Activated naive CD4-positive, alpha-beta T cell treated with anti-CD3 and anti-CD28 coated beads for 36 hours (primary cell): Measurements from ENCODE around the gene C20orf96. TPM values are rescaled to one million over a fixed set of nuclear protein-coding genes. Genes with fewer than 3 reads are reported as not detected.

ENCODE experiments used
- CTCF ChIA-PET: fragments of 350-600 bp; sonication (Branson Sonifier 250); formaldehyde crosslinking; loops from one replicate; lab custom pipeline; 2021; ENCODE audit warnings: antibody characterized with exemption; lab: Charles Lee
- DNase-seq: peaks from one replicate; pipeline ENCODE4 v3.0.0-alpha.2; 2020
- H3K27ac Mint-ChIP-seq: one replicate; pipeline ENCODE4 v1.8.0; 2021; ENCODE audit warnings: mild to moderate bottlenecking, mixed read lengths
- H3K27me3 Mint-ChIP-seq: one replicate; pipeline ENCODE4 v1.8.0; 2021; ENCODE audit warnings: low read depth, mixed read lengths
- H3K36me3 Mint-ChIP-seq: one replicate; pipeline ENCODE4 v1.8.0; 2021; ENCODE audit warnings: low read depth, mixed read lengths
- H3K4me1 Mint-ChIP-seq: one replicate; pipeline ENCODE4 v1.8.0; 2021; ENCODE audit warnings: low read depth, mixed read lengths
- H3K4me3 Mint-ChIP-seq: one replicate; pipeline ENCODE4 v1.8.0; 2021; ENCODE audit warnings: mild to moderate bottlenecking, moderate library complexity, mixed read lengths
- H3K9me3 Mint-ChIP-seq: one replicate; pipeline ENCODE4 v1.8.0; 2021; ENCODE audit warnings: mixed read lengths
- intact Hi-C: fragments of 100-400 bp; cut with micrococcal nuclease; formaldehyde crosslinking; loops from one replicate; pipeline ENCODE4 v1.15.1; 2023
- total RNA-seq, 2 experiments: library from RNA; stranded (reverse); gene quantifications; one replicate each; pipeline ENCODE4 v1.2.3, GENCODE V29; 2021

C20orf96 gene
- total RNA-seq, 2 experiments from 2014 or later, result 5.1 to 6.8 TPM

GRCh38 chr20:273884-274283, 16.7 kb downstream of the C20orf96 start:
- H3K27me3 Mint-ChIP-seq, result no peaks in the 10 kb centered on the region
- no peak overlapping the region for H3K4me3 Mint-ChIP-seq

GRCh38 chr20:272718-273117, 17.8 kb downstream of the C20orf96 start:
- Mint-ChIP-seq H3K9me3 (no peaks in the 10 kb centered on the region), H3K27me3 (no peaks in the 10 kb centered on the region), H3K27ac (no peak overlapping the region), H3K4me1 (no peaks in the 10 kb centered on the region), H3K4me3 (no peak overlapping the region), H3K36me3 (peaks cover 4% of the 10 kb centered on the region)
- CTCF ChIA-PET, result interaction anchor here (0.5 to 1.1 kb wide), 3 partner anchors 64 to 102 kb away, joined by 3 read pairs; no protein-coding TSS in a partner anchor
- intact Hi-C loops, result no loop called here
- DNase-seq, result no peak

More at GRCh38 chr20:273884-274283, 16.7 kb downstream of the C20orf96 start:
- Mint-ChIP-seq H3K4me1 (no peaks in the 10 kb centered on the region), H3K36me3 (peaks cover 8% of the 10 kb centered on the region), H3K27ac (no peak overlapping the region), H3K9me3 (no peaks in the 10 kb centered on the region)
- no peak for DNase-seq
- intact Hi-C loops, result no loop called here
- CTCF ChIA-PET, result interaction anchor here (0.6 kb wide), 1 partner anchor 484 kb away, joined by 4 read pairs; no protein-coding TSS in a partner anchor

GRCh38 chr20:271528-271927, 19.0 kb downstream of the C20orf96 start:
- no peak for DNase-seq
- Mint-ChIP-seq H3K4me1 (peaks cover 7% of the 10 kb centered on the region), H3K27ac (no peak overlapping the region), H3K4me3 (no peak overlapping the region), H3K9me3 (no peaks in the 10 kb centered on the region), H3K27me3 (peaks cover under 1% of the 10 kb centered on the region), H3K36me3 (peaks cover 4% of the 10 kb centered on the region)
- CTCF ChIA-PET, result interaction anchor here (1.3 kb wide), 1 partner anchor 54 kb away, joined by 5 read pairs; no protein-coding TSS in a partner anchor
- intact Hi-C loops, result no loop called here

GRCh38 chr20:271069-271468, 19.5 kb downstream of the C20orf96 start:
- intact Hi-C loops, result no loop called here
- Mint-ChIP-seq H3K36me3 (peaks cover 2% of the 10 kb centered on the region), H3K27me3 (peaks cover 3% of the 10 kb centered on the region), H3K9me3 (no peaks in the 10 kb centered on the region), H3K27ac (no peak overlapping the region), H3K4me3 (no peak overlapping the region), H3K4me1 (peaks cover 12% of the 10 kb centered on the region)
- no peak for DNase-seq
- CTCF ChIA-PET, result interaction anchor here (1.3 kb wide), 1 partner anchor 54 kb away, joined by 5 read pairs; no protein-coding TSS in a partner anchor

GRCh38 chr20:270517-270916, 20.0 kb downstream of the C20orf96 start:
- no peaks in the 10 kb centered on the region for H3K36me3 Mint-ChIP-seq
- H3K9me3 Mint-ChIP-seq, result no peaks in the 10 kb centered on the region
- CTCF ChIA-PET, result interaction anchor here (1.3 kb wide), 1 partner anchor 53 kb away, joined by 5 read pairs; no protein-coding TSS in a partner anchor
- H3K4me3 Mint-ChIP-seq, result no peak overlapping the region
- H3K27ac Mint-ChIP-seq, result no peak overlapping the region
- peaks cover 3% of the 10 kb centered on the region for H3K27me3 Mint-ChIP-seq
- no peak for DNase-seq
- H3K4me1 Mint-ChIP-seq, result peaks cover 14% of the 10 kb centered on the region
- intact Hi-C loops, result no loop called here

- Mint-ChIP-seq H3K27ac (peak overlapping the region; percentile 38), H3K4me1 (peaks cover 14% of the 10 kb centered on the region), H3K4me3 (peak overlapping the region; percentile 78), H3K27me3 (peaks cover 3% of the 10 kb centered on the region), H3K36me3 (no peaks in the 10 kb centered on the region), H3K9me3 (no peaks in the 10 kb centered on the region)
- DNase-seq, result peak; percentile 93
- CTCF ChIA-PET, result interaction anchor here (0.6 to 4.0 kb wide), 34 partner anchors 10 to 350 kb away, joined by 3 to 44 read pairs (median 4); partner anchors contain the start of genes DEFB129 and DEFB132
- intact Hi-C loops, result loop anchor here (1.0 to 5.0 kb wide), 5 partner anchors 29 to 63 kb away; partner anchors contain the start of gene DEFB129
These were observed 23.7 kb downstream of the C20orf96 start for GRCh38 chr20:266596-267562.

- Mint-ChIP-seq H3K27ac (no peak overlapping the region), H3K4me3 (no peak overlapping the region), H3K9me3 (no peaks in the 10 kb centered on the region), H3K27me3 (peaks cover 3% of the 10 kb centered on the region), H3K36me3 (no peaks in the 10 kb centered on the region), H3K4me1 (peaks cover 21% of the 10 kb centered on the region)
- intact Hi-C loops, result no loop called here
- DNase-seq, result no peak
- CTCF ChIA-PET, result interaction anchor here (1.5 kb wide), 1 partner anchor 66 kb away, joined by 4 read pairs; no protein-coding TSS in a partner anchor
These were observed 26.8 kb downstream of the C20orf96 start for GRCh38 chr20:263701-264100.

GRCh38 chr20:259981-260380, 30.6 kb downstream of the C20orf96 start:
- H3K36me3 Mint-ChIP-seq, result no peaks in the 10 kb centered on the region
- intact Hi-C loops, result loop anchor here (2.0 kb wide), 1 partner anchor 21 kb away; no protein-coding TSS in a partner anchor
- DNase-seq, result no peak
- H3K4me3 Mint-ChIP-seq, result no peak overlapping the region
- H3K9me3 Mint-ChIP-seq, result no peaks in the 10 kb centered on the region
- peaks cover 13% of the 10 kb centered on the region for H3K4me1 Mint-ChIP-seq
- CTCF ChIA-PET, result interaction anchor here (0.6 kb wide), 1 partner anchor 52 kb away, joined by 3 read pairs; no protein-coding TSS in a partner anchor
- no peak overlapping the region for H3K27ac Mint-ChIP-seq
- no peaks in the 10 kb centered on the region for H3K27me3 Mint-ChIP-seq

GRCh38 chr20:258963-259362, 31.6 kb downstream of the C20orf96 start:
- Mint-ChIP-seq H3K27ac (no peak overlapping the region), H3K4me1 (peaks cover 13% of the 10 kb centered on the region), H3K4me3 (no peak overlapping the region), H3K36me3 (no peaks in the 10 kb centered on the region), H3K27me3 (no peaks in the 10 kb centered on the region), H3K9me3 (no peaks in the 10 kb centered on the region)
- DNase-seq, result peak; percentile 42
- intact Hi-C loops, result loop anchor here (2.0 kb wide), 1 partner anchor 20 kb away; no protein-coding TSS in a partner anchor
- CTCF ChIA-PET, result interaction anchor here (0.9 to 1.9 kb wide), 4 partner anchors 45 to 71 kb away, joined by 3 to 5 read pairs (median 3); no protein-coding TSS in a partner anchor

- Mint-ChIP-seq H3K27me3 (no peaks in the 10 kb centered on the region), H3K4me3 (no peak overlapping the region), H3K36me3 (no peaks in the 10 kb centered on the region), H3K27ac (peak overlapping the region; percentile 21), H3K4me1 (peaks cover 13% of the 10 kb centered on the region), H3K9me3 (no peaks in the 10 kb centered on the region)
- intact Hi-C loops, result loop anchor here (2.0 kb wide), 1 partner anchor 20 kb away; no protein-coding TSS in a partner anchor
- DNase-seq, result peak; percentile 20
- CTCF ChIA-PET, result interaction anchor here (0.9 to 3.0 kb wide), 5 partner anchors 8 to 71 kb away, joined by 3 to 11 read pairs (median 3); no protein-coding TSS in a partner anchor
These were observed 32.2 kb downstream of the C20orf96 start for GRCh38 chr20:258269-258858.

GRCh38 chr20:257419-257818, 33.1 kb downstream of the C20orf96 start, which contains the start of gene DEFB132:
DEFB132 (plus strand) TSS chr20:257724; CDS start chr20:257779, 55 bp downstream.
- Mint-ChIP-seq H3K4me3 (no peak within 1 kb of the TSS), H3K4me1 (peaks cover 13% of the 10 kb centered on the region), H3K27ac (peak within 1 kb of the TSS; percentile 21), H3K27me3 (no peaks in the 10 kb centered on the region), H3K36me3 (no peaks in the 10 kb centered on the region), H3K9me3 (no peaks in the 10 kb centered on the region)
- intact Hi-C loops, result no loop called here
- no peak for DNase-seq
- CTCF ChIA-PET, result interaction anchor here (1.2 to 3.0 kb wide), 3 partner anchors 9 to 49 kb away, joined by 3 to 11 read pairs (median 5); no protein-coding TSS in a partner anchor
